AG04449 (cell line): ENCODE results near the gene SPINK5.

Experiments used
- CTCF ChIA-PET: fragments of 350-600 bp; formaldehyde crosslinking; extraction: SDS; loops from one replicate; lab custom pipeline; 2021; ENCODE audit warnings: antibody characterized with exemption; lab: Yijun Ruan, JAX
- POLR2A ChIA-PET: fragments of 400-600, 350-600 bp; formaldehyde crosslinking; extraction: SDS; loops from one replicate; lab custom pipeline; 2020; ENCODE audit warnings: antibody characterized with exemption, inconsistent platforms; lab: Yijun Ruan, JAX
- DNase-seq: peaks from one replicate; pipeline ENCODE4 v3.0.0-alpha.2; 2010; ENCODE audit warnings: low read depth, low spot score
- H3K4me3 ChIP-seq: 2 replicates; pipeline ENCODE4 v1.5.1; 2011; ENCODE audit warnings: low read depth, mild to moderate bottlenecking, control low read depth, low read length
- TF ChIP-seq, protein P1 (sequence below): IDR thresholded peaks from one replicate; pipeline ENCODE4 v1.5.1; 2011; ENCODE audit warnings: mild to moderate bottlenecking, moderate library complexity, low read length, control low read depth, inconsistent platforms; ENCODE audit not compliant: insufficient read depth; ENCODE audit errors: missing control alignments

The SPINK5 gene, protein sequence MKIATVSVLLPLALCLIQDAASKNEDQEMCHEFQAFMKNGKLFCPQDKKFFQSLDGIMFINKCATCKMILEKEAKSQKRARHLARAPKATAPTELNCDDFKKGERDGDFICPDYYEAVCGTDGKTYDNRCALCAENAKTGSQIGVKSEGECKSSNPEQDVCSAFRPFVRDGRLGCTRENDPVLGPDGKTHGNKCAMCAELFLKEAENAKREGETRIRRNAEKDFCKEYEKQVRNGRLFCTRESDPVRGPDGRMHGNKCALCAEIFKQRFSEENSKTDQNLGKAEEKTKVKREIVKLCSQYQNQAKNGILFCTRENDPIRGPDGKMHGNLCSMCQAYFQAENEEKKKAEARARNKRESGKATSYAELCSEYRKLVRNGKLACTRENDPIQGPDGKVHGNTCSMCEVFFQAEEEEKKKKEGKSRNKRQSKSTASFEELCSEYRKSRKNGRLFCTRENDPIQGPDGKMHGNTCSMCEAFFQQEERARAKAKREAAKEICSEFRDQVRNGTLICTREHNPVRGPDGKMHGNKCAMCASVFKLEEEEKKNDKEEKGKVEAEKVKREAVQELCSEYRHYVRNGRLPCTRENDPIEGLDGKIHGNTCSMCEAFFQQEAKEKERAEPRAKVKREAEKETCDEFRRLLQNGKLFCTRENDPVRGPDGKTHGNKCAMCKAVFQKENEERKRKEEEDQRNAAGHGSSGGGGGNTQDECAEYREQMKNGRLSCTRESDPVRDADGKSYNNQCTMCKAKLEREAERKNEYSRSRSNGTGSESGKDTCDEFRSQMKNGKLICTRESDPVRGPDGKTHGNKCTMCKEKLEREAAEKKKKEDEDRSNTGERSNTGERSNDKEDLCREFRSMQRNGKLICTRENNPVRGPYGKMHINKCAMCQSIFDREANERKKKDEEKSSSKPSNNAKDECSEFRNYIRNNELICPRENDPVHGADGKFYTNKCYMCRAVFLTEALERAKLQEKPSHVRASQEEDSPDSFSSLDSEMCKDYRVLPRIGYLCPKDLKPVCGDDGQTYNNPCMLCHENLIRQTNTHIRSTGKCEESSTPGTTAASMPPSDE

DNA sequence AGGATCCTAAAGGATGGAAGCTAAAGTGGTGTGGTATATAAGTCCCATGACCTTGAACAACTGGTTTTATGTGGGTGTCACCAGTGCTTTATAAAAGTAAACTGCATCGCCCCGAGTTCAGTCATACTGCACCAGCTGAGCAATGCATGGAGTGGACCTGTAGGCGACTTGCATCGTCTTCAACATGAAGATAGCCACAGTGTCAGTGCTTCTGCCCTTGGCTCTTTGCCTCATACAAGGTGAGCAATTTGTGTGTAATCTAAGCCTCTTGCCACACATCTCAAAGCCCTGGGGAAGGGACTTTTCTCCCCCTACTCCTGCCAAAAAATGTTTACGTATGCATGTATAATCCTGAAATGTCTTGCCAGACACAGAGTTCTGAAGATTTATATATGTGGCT lies at the start of gene SPINK5:
Gene SPINK5, plus strand, starts transcription at position 120 of the 400 bp plus-strand sequence. Its CDS starts 65 bp downstream, at position 185.
- DNase-seq, result no peak
- TF ChIP-seq, protein P1, sequence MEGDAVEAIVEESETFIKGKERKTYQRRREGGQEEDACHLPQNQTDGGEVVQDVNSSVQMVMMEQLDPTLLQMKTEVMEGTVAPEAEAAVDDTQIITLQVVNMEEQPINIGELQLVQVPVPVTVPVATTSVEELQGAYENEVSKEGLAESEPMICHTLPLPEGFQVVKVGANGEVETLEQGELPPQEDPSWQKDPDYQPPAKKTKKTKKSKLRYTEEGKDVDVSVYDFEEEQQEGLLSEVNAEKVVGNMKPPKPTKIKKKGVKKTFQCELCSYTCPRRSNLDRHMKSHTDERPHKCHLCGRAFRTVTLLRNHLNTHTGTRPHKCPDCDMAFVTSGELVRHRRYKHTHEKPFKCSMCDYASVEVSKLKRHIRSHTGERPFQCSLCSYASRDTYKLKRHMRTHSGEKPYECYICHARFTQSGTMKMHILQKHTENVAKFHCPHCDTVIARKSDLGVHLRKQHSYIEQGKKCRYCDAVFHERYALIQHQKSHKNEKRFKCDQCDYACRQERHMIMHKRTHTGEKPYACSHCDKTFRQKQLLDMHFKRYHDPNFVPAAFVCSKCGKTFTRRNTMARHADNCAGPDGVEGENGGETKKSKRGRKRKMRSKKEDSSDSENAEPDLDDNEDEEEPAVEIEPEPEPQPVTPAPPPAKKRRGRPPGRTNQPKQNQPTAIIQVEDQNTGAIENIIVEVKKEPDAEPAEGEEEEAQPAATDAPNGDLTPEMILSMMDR, result no peak
- H3K4me3 ChIP-seq, result no peak within 1 kb of the TSS
- CTCF ChIA-PET, result no interaction called here
- POLR2A ChIA-PET, result no interaction called here

DNA sequence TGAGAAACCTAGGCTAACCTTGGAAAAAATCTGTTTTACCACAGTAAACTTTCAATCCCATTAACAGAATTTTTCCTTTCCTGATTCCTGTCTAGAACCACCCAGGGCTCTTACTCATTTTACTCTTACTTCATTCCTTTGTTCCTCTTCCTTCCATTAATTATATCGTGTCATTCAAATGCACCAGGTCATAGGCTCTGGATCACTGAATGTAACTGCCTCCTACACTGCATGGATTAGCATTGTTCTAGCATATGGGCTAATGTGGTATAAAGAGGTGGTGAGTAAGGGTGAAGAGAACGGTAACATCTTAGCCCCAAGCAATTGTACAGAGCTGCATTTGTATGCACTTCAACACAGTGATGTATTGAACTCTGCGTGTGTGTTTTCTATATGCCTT lies 49.5 kb upstream of the SPINK5 start:
- H3K4me3 ChIP-seq, result no peak overlapping the region
- ChIA-PET POLR2A (no interaction called here), CTCF (no interaction called here)

DNA sequence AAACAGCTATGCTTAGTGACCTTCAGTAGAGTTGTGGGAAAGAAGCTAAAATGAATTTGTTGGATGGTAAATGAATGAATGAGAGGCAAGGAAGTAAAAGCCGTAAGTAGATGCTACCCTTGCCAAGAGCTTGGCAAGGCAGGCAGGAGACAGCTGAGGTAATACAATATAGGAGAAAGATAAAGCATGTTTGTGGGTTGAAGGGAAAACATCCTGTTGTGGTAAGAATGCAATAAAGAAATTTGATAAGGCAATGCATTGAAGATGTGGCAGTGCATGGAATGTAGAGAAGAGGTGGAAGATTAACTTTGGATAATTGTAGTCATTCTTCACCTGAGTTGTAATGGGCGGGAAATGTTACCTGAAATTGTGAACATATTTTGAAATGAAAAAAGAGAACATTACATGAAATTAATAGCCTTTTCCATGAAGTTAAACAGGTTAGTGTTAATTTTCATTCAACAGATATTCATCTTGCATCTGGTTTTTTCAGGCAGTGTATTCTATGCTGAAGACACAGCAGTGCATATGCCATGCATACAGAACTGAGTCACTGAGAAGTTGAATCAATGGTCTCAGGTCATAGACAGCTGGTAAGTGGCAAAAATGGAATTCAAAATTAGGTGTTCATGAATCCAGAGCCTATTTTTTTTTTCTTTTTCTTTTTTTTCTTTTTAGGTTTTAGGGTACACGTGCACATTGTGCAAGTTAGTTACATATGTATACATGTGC lies 43.4 kb upstream of the SPINK5 start:
- POLR2A ChIA-PET, result no interaction called here
- TF ChIP-seq, protein P1, result no peak
- CTCF ChIA-PET, result no interaction called here
- no peak for DNase-seq
- H3K4me3 ChIP-seq, result no peak overlapping the region

More for the DNA sequence above, 49.5 kb upstream of the SPINK5 start:
- TF ChIP-seq, protein P1, result no peak
- DNase-seq, result no peak

DNA sequence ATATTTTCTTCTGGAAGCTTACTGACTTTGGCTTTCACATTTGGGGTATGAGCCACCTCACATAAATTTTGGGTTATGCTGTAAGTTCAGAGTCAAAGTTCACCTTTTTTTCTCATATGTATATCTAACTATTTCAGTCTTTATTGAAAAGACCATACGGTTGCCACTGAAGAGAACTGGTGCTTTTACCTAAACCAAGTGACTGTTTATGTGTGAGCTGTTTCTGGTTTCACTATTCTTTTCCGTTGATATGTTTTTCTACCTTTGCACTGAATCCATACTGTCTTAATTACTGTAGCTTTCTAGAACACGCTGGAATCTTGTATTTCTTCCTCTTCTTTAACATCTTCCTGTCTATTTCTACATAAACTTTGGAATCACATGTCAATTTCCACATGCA lies 36.3 kb upstream of the SPINK5 start:
- ChIA-PET POLR2A (no interaction called here), CTCF (no interaction called here)
- TF ChIP-seq, protein P1, result no peak
- no peak overlapping the region for H3K4me3 ChIP-seq
- DNase-seq, result no peak

DNA sequence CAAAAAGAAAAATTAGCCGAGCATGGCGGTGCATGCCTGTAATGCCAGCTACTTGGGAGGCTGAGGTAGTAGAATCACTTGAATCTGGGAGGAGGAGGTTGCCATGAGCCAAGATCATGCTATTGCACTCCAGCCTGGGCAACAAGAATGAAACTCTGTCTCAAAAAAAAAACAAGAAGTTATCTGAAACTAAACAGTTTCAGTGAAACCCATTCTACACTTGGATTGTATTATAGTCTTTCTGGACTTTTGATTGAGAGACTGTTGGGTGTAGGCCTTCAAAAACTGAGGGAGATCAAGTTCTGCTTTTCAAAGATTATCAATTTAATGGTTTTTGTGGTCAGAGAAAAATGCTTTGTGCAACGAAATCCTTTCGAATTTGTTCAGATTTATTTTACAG lies 34.6 kb upstream of the SPINK5 start:
- ChIA-PET CTCF (no interaction called here), POLR2A (no interaction called here)
- H3K4me3 ChIP-seq, result no peak overlapping the region
- TF ChIP-seq, protein P1, result no peak
- no peak for DNase-seq
